SK-N-SH (cell line): ENCODE results near the gene ENOX1. TPM values are rescaled to one million over a fixed set of nuclear protein-coding genes. Genes with fewer than 3 reads are reported as not detected.

Source experiments
- CTCF ChIA-PET: fragments of 300-600, 350-600 bp; formaldehyde crosslinking; extraction: SDS; loops from one replicate; lab custom pipeline; 2021; lab: Yijun Ruan, JAX
- POLR2A ChIA-PET: fragments of 350-600 bp; sonication (Branson Sonifier 250); formaldehyde crosslinking; extraction: SDS; loops from one replicate; lab custom pipeline; 2020; ENCODE audit warnings: antibody characterized with exemption, inconsistent platforms; lab: Yijun Ruan, JAX
- DNase-seq: peaks from one replicate; pipeline ENCODE4 v3.0.0; 2012
- H2AFZ ChIP-seq: fragments of 200-600 bp; sonication (generic); 2 replicates; pipeline ENCODE4 v1.8.1; 2016; ENCODE audit warnings: antibody characterized with exemption, mild to moderate bottlenecking, low read depth
- H3F3A ChIP-seq: fragments of 200-600 bp; sonication (generic); replicated peaks from 2 replicates; pipeline ENCODE3; 2016; ENCODE audit warnings: antibody characterized with exemption, mild to moderate bottlenecking; ENCODE audit not compliant: insufficient read depth
- H3K27ac ChIP-seq, 2 experiments: fragments of 200-500 bp in 1 of 2; fragments of 200-600 bp in 1 of 2; sonication (Bioruptor generic) in 1 of 2; sonication (generic), shearing (Covaris generic) in 1 of 2; 2 replicates each; pipeline versions ENCODE4 v1.5.1 to v1.6.1; 2014 to 2016; ENCODE audit warnings: low read depth in 2 of 2, inconsistent platforms in 1 of 2, low read length in 1 of 2, mild to moderate bottlenecking in 1 of 2, mixed read lengths in 1 of 2
- H3K27me3 ChIP-seq: fragments of 200-600 bp; sonication (generic), shearing (Covaris generic); 2 replicates; pipeline ENCODE4 v1.6.1; 2016; ENCODE audit warnings: mixed run types; ENCODE audit not compliant: insufficient read depth
- H3K36me3 ChIP-seq, 2 experiments: fragments of 200-500 bp in 1 of 2; fragments of 200-600 bp in 1 of 2; sonication (Bioruptor generic) in 1 of 2; sonication (generic) in 1 of 2; replicated peaks in 1 of 2; 2 replicates each; pipeline versions ENCODE3 to v1.5.1; 2014 to 2016; ENCODE audit warnings: low read length in 1 of 2, mild to moderate bottlenecking in 1 of 2; ENCODE audit not compliant: insufficient read depth in 2 of 2, control insufficient read depth in 1 of 2
- H3K4me1 ChIP-seq, 2 experiments: fragments of 200-500 bp in 1 of 2; fragments of 200-600 bp in 1 of 2; sonication (Bioruptor generic) in 1 of 2; sonication (generic), shearing (Covaris generic) in 1 of 2; 2 replicates each; pipeline versions ENCODE4 v1.5.1 to v1.6.1; 2014 to 2016; ENCODE audit warnings: low read depth in 1 of 2, low read length in 1 of 2, mixed run types in 1 of 2; ENCODE audit not compliant: insufficient read depth in 2 of 2, control insufficient read depth in 1 of 2
- H3K4me2 ChIP-seq: fragments of 200-600 bp; sonication (generic), shearing (Covaris generic); 2 replicates; pipeline ENCODE4 v1.6.1; 2017; ENCODE audit warnings: mixed run types
- H3K4me3 ChIP-seq, 2 experiments: fragments of 200-500 bp in 1 of 2; fragments of 200-600 bp in 1 of 2; sonication (Bioruptor generic) in 1 of 2; sonication (generic), shearing (Covaris generic) in 1 of 2; 2 replicates each; pipeline versions ENCODE4 v1.5.1 to v1.8.1; 2014 to 2016; ENCODE audit warnings: low read depth in 2 of 2, inconsistent platforms in 1 of 2, low read length in 1 of 2, mild to moderate bottlenecking in 1 of 2, mixed read lengths in 1 of 2, moderate library complexity in 1 of 2
- H3K79me2 ChIP-seq: fragments of 200-600 bp; sonication (generic); 2 replicates; pipeline ENCODE4 v1.8.1; 2017; ENCODE audit warnings: mild to moderate bottlenecking; ENCODE audit not compliant: insufficient read depth
- H3K9ac ChIP-seq: fragments of 200-600 bp; sonication (generic); 2 replicates; pipeline ENCODE4 v1.6.1; 2017; ENCODE audit warnings: mixed run types
- H3K9me2 ChIP-seq: fragments of 200-600 bp; sonication (generic); 2 replicates; pipeline ENCODE4 v1.6.1; 2017; ENCODE audit warnings: mixed run types
- H3K9me3 ChIP-seq: fragments of 200-600 bp; sonication (generic); 2 replicates; pipeline ENCODE4 v1.6.1; 2017; ENCODE audit warnings: mixed run types, mild to moderate bottlenecking, moderate library complexity
- H4K20me1 ChIP-seq: fragments of 200-600 bp; sonication (generic); 2 replicates; pipeline ENCODE4 v1.6.1; 2017; ENCODE audit warnings: mild to moderate bottlenecking, mixed run types; ENCODE audit not compliant: insufficient read depth
- CHD2 ChIP-seq: fragments of 150-350 bp; IDR thresholded peaks from 2 replicates; pipeline ENCODE4 v1.6.1; 2018; ENCODE audit warnings: low read length; ENCODE audit not compliant: partially characterized antibody
- EP300 ChIP-seq, 2 experiments: IDR thresholded peaks; 2 replicates each; pipeline versions ENCODE4 v1.4.0 to v1.6.1; 2012; ENCODE audit warnings: borderline replicate concordance in 1 of 2, low read depth in 1 of 2, low read length in 1 of 2
- GATA2 ChIP-seq: sonication (generic); formaldehyde crosslinking; IDR thresholded peaks from 2 replicates; pipeline ENCODE4 v1.5.0; 2020; ENCODE audit warnings: mild to moderate bottlenecking, missing genetic modification reagents
- JUND ChIP-seq: IDR thresholded peaks from 2 replicates; pipeline ENCODE4 v1.4.0; 2012
- MAX ChIP-seq: IDR thresholded peaks from 2 replicates; pipeline ENCODE4 v1.4.0; 2012; ENCODE audit warnings: low read depth
- MEF2A ChIP-seq: IDR thresholded peaks from 2 replicates; pipeline ENCODE4 v1.4.0; 2012; ENCODE audit warnings: low read depth, borderline replicate concordance
- POLR2AphosphoS5 ChIP-seq: IDR thresholded peaks from 2 replicates; pipeline ENCODE4 v1.6.1; 2012; ENCODE audit warnings: low read depth, low read length
- RAD21 ChIP-seq: IDR thresholded peaks from 2 replicates; pipeline ENCODE4 v1.6.1; 2012; ENCODE audit warnings: mild to moderate bottlenecking, low read length
- RXRA ChIP-seq: IDR thresholded peaks from 2 replicates; pipeline ENCODE4 v1.4.0; 2012; ENCODE audit warnings: low read depth, mild to moderate bottlenecking, borderline replicate concordance
- SMC3 ChIP-seq: IDR thresholded peaks from 2 replicates; pipeline ENCODE4 v1.6.1; 2012; ENCODE audit warnings: low read depth, low read length, improper control_type of control experiment
- TAF1 ChIP-seq: IDR thresholded peaks from 2 replicates; pipeline ENCODE4 v1.6.1; 2012; ENCODE audit warnings: low read depth, mild to moderate bottlenecking, low read length, moderate library complexity, borderline replicate concordance
- ZBTB33 ChIP-seq: IDR thresholded peaks from 2 replicates; pipeline ENCODE4 v1.4.0; 2012; ENCODE audit warnings: low read depth, borderline replicate concordance
- WGBS: methylation state at CpG from one replicate; pipeline ENCODE4 v1.1.6; 2017; ENCODE audit warnings: low lambda C conversion rate; 5-methylcytosine and 5-hydroxymethylcytosine counted together
- polyA plus RNA-seq, 3 experiments: library from polyadenylated mRNA; depleted of rRNA; stranded (reverse); fragments of >200 nt; gene quantifications; 2 replicates each; pipeline ENCODE4 v1.2.3, GENCODE V29; 2012
- TF ChIP-seq, protein P1 (sequence below): fragments of 200-600 bp; sonication (generic); IDR thresholded peaks from 2 replicates; pipeline ENCODE4 v1.6.1; 2017; ENCODE audit warnings: antibody characterized with exemption, mild to moderate bottlenecking, moderate library complexity
- TF ChIP-seq, protein P2 (sequence below): fragments of 150-350 bp; IDR thresholded peaks from 2 replicates; pipeline ENCODE4 v1.6.1; 2017; ENCODE audit warnings: antibody characterized with exemption, low read length, low read depth, borderline replicate concordance
- TF ChIP-seq, protein P3 (sequence below): fragments of 150-350 bp; IDR thresholded peaks from 2 replicates; pipeline ENCODE4 v1.6.1; 2016; ENCODE audit warnings: mild to moderate bottlenecking, low read depth, low read length

ENOX1 gene
- polyA plus RNA-seq, 1 of the 3 experiments (the other 2 are of a cell fraction), result 5.8 TPM

DNA sequence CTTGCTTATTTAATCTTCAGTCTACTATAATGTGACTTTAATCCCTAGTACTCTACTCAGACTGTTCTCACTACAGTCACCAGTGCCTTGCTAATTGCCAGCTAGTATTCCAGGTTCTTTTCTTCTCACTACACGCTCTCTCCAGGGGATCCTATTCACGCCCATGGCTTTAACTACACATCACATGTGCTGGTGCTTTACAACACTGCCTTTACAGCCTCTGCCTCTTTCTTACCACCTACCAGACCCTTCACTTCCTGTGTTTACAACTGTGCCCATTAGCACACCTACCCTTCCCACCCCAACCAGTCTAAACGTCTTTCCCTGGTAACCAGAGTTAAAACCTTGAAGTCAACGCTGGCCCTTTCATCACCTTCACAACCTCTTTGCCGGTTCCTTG, 513.9 kb downstream of the ENOX1 start (continued):
- TF ChIP-seq EP300 (IDR thresholded peaks at IDR 0.05; ENCODE audit: borderline replicate concordance in 1 of 2, low read depth in 1 of 2, low read length in 1 of 2) (no peak), TAF1 (no peak), POLR2AphosphoS5 (no peak)
- TF ChIP-seq, all 33 proteins: peak for 0

DNA sequence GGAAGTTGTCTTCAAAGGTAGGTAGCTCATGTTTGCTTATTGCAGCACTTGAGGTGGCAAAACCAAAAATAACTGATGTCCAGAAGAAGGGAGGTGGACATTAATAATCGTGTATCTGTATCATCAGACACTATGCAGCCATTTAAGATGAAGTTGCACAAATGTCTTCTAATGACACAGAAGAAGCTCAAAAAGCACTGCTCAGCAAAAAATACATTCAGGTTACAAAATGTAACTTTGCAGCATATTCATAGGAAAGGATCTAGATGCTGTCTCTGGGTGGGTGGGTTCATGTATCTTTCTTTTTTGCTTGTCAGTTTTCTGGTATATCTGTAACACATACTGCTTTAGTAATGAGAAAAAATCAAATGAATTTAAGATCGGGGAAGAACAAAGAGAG, 515.6 kb downstream of the ENOX1 start:
- TF ChIP-seq, protein P1, sequence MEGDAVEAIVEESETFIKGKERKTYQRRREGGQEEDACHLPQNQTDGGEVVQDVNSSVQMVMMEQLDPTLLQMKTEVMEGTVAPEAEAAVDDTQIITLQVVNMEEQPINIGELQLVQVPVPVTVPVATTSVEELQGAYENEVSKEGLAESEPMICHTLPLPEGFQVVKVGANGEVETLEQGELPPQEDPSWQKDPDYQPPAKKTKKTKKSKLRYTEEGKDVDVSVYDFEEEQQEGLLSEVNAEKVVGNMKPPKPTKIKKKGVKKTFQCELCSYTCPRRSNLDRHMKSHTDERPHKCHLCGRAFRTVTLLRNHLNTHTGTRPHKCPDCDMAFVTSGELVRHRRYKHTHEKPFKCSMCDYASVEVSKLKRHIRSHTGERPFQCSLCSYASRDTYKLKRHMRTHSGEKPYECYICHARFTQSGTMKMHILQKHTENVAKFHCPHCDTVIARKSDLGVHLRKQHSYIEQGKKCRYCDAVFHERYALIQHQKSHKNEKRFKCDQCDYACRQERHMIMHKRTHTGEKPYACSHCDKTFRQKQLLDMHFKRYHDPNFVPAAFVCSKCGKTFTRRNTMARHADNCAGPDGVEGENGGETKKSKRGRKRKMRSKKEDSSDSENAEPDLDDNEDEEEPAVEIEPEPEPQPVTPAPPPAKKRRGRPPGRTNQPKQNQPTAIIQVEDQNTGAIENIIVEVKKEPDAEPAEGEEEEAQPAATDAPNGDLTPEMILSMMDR, result no peak
- no peak for TF ChIP-seq CHD2
- no peak for TF ChIP-seq POLR2AphosphoS5
- no peak for TF ChIP-seq ZBTB33
- TF ChIP-seq, all 33 proteins: peak for 0
- Histone ChIP-seq H3K27ac (no peak overlapping the region; a peak in 1 of 4 replicates), H3K9me2 (no peaks in the 10 kb centered on the region), H3K4me1 (peaks cover 0 to 45% of the 10 kb centered on the region in 2 experiments), H3K4me2 (no peak overlapping the region), H3K27me3 (no peaks in the 10 kb centered on the region), H3F3A (peaks cover 23% of the 10 kb centered on the region), H2AFZ (no peak overlapping the region), H3K9ac (no peak overlapping the region), H3K36me3 (no peaks in the 10 kb centered on the region), H3K79me2 (no peaks in the 10 kb centered on the region), H3K4me3 (no peak overlapping the region), H4K20me1 (no peaks in the 10 kb centered on the region), H3K9me3 (no peaks in the 10 kb centered on the region)
- POLR2A ChIA-PET, result no interaction called here
- no peak for DNase-seq
- CTCF ChIA-PET, result no interaction called here
- 98% methylated on average over 2 of the region's 2 CpGs for WGBS

DNA sequence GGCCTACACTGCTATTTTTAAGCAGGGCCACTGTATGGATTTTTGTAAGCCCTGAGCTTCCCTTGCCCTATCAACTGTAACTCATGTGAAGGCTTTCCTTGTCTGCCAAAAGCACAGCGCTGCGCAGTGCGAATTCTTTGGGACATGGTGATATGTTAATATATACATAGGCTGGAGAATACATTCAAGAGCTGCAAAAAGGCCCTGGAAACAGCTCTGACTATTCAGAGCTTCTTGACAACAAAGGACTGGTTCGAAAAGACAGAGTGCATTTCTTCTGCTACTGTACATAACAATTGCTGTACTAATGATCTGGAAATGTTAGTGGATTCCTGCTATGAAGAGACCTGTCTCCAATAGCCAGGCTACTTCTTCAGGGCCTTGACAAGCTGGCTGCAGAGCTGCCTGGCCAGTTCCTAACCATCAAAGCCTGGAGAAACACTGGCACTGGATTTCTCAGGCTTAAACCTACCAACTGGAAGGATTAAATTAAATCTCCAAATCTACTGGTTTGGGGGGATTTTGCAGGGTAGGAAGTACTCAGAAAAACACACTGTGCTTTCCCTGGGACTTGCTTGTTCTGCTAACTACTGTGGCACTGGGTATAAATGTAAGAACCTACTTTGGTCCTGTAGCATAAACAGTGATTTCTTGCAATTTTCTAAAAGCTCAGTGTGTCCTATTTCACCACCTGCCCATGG, 516.5 kb downstream of the ENOX1 start:
- DNase-seq, result no peak
- Histone ChIP-seq H3K27me3 (no peaks in the 10 kb centered on the region), H3K36me3 (no peaks in the 10 kb centered on the region), H4K20me1 (no peaks in the 10 kb centered on the region), H3F3A (peaks cover 23% of the 10 kb centered on the region), H3K4me2 (0 out of 2 replicates have a peak overlapping the region, but pooled peaks have one; percentile 71), H3K9me3 (no peaks in the 10 kb centered on the region), H3K4me1 (peaks cover 0 to 45% of the 10 kb centered on the region in 2 experiments), H3K9me2 (no peaks in the 10 kb centered on the region), H2AFZ (no peak overlapping the region), H3K27ac (peak overlapping the region; percentile 85 to 87), H3K9ac (no peak overlapping the region), H3K4me3 (no peak overlapping the region), H3K79me2 (no peaks in the 10 kb centered on the region)
- WGBS, result 100% methylated on average over 4 of the region's 4 CpGs
- no peak for TF ChIP-seq GATA2 (CRISPR knock-in tag)
- TF ChIP-seq, protein P2, sequence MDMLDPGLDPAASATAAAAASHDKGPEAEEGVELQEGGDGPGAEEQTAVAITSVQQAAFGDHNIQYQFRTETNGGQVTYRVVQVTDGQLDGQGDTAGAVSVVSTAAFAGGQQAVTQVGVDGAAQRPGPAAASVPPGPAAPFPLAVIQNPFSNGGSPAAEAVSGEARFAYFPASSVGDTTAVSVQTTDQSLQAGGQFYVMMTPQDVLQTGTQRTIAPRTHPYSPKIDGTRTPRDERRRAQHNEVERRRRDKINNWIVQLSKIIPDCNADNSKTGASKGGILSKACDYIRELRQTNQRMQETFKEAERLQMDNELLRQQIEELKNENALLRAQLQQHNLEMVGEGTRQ, result no peak
- no peak for TF ChIP-seq MEF2A
- no peak for TF ChIP-seq SMC3
- no peak for TF ChIP-seq RXRA
- TF ChIP-seq JUND, result no peak
- TF ChIP-seq MAX, result no peak
- TF ChIP-seq, protein P3, sequence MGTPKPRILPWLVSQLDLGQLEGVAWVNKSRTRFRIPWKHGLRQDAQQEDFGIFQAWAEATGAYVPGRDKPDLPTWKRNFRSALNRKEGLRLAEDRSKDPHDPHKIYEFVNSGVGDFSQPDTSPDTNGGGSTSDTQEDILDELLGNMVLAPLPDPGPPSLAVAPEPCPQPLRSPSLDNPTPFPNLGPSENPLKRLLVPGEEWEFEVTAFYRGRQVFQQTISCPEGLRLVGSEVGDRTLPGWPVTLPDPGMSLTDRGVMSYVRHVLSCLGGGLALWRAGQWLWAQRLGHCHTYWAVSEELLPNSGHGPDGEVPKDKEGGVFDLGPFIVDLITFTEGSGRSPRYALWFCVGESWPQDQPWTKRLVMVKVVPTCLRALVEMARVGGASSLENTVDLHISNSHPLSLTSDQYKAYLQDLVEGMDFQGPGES, result no peak
- TF ChIP-seq RAD21, result no peak
- ChIA-PET POLR2A (no interaction called here), CTCF (interaction anchor here (1.0 to 1.8 kb wide), 2 partner anchors 19 to 33 kb away, joined by 3 to 8 read pairs; no protein-coding TSS in a partner anchor)
